Gastroesophageal sphincter (tissue), 4 donors: ENCODE data around the gene THOC6. TPM values are rescaled to one million over a fixed set of nuclear protein-coding genes. Genes with fewer than 3 reads are reported as not detected.

Experiments
- ATAC-seq: fragments of 150-250 bp; one replicate; pipeline ENCODE4 v1.9.1; 2016; ENCODE audit warnings: mild to moderate bottlenecking, moderate library complexity
- H3K27ac ChIP-seq, 4 donors: fragments of 200-600 bp; sonication (generic) in 3 of 4; 1 replicate in 3 of 4; 2 replicates in 1 of 4; pipeline ENCODE4 v1.5.1; 2016 to 2019
- H3K27me3 ChIP-seq: fragments of 200-600 bp; sonication (generic); one replicate; pipeline ENCODE4 v1.5.1; 2019
- H3K36me3 ChIP-seq, 2 donors: fragments of 200-600 bp; sonication (generic); one replicate each; pipeline ENCODE4 v1.5.1; 2019; ENCODE audit warnings: control low read depth in 1 of 2
- H3K4me1 ChIP-seq, 3 donors: fragments of 200-600 bp; sonication (generic); 1 replicate in 2 of 3; 2 replicates in 1 of 3; pipeline ENCODE4 v1.5.1; 2016 to 2019; ENCODE audit warnings: control low read depth in 2 of 3
- H3K4me3 ChIP-seq, 2 donors: fragments of 200-600 bp; sonication (generic); one replicate each; pipeline ENCODE4 v1.5.1; 2019; ENCODE audit warnings: mild to moderate bottlenecking in 1 of 2, moderate library complexity in 1 of 2
- H3K9me3 ChIP-seq, 3 donors: fragments of 200-600 bp; sonication (generic); one replicate each; pipeline ENCODE4 v1.5.1; 2017 to 2019; ENCODE audit warnings: control low read depth in 2 of 3
- EP300 ChIP-seq: sonication (generic); formaldehyde crosslinking; IDR thresholded peaks from one replicate; pipeline ENCODE4 v1.6.1; 2017; ENCODE audit warnings: antibody characterized with exemption, mild to moderate bottlenecking
- POLR2A ChIP-seq, 2 donors: fragments of 450-650 bp; IDR thresholded peaks; one replicate each; pipeline ENCODE4 v1.6.1; 2017; ENCODE audit warnings: antibody characterized with exemption in 2 of 2, mild to moderate bottlenecking in 2 of 2, moderate library complexity in 1 of 2
- POLR2AphosphoS5 ChIP-seq: sonication (generic); formaldehyde crosslinking; IDR thresholded peaks from one replicate; pipeline ENCODE4 v1.6.1; 2017; ENCODE audit warnings: antibody characterized with exemption
- WGBS, 2 donors: methylation state at CpG; one replicate each; pipeline ENCODE4 v1.1.5; 2018; ENCODE audit warnings: low coverage in 1 of 2; 5-methylcytosine and 5-hydroxymethylcytosine counted together
- total RNA-seq, 4 donors: library from RNA; depleted of rRNA; stranded (reverse); fragments of >200 nt; gene quantifications; one replicate each; pipeline ENCODE4 v1.1.0, GENCODE V29; 2016
- TF ChIP-seq, protein P1 (sequence below), 4 experiments: fragments of 200-600 bp in 2 of 4; fragments of 450-650 bp in 2 of 4; sonication (generic) in 1 of 4; IDR thresholded peaks; one replicate each; pipeline ENCODE4 v1.5.1; 2017 to 2019; ENCODE audit warnings: antibody characterized with exemption in 4 of 4, mild to moderate bottlenecking in 2 of 4, moderate library complexity in 2 of 4

THOC6 gene
- total RNA-seq, 4 donors from 2014 or later = 17.6 to 28.2 (median 25.0) TPM

DNA sequence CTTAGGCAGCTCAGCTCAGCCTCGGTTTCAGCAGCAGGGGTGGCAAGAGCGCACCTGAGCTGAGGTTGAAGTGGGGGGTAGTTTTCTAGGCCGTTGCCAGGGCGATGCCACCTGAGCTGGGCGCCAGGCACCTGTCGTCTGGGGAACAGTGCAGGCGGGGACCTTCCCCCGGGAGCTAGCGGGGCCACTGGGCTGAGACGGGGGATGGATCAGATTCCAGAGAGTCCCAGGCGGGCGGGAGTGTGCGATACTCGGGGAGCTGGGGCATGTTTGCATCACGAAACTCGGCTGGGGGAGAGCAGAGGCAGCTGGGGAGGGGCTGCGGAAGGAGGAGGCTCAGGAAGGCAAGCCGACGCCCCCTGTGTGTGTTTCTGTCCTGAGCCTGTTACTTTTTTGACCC lies 11.6 kb upstream of the THOC6 start:
- no peak for ATAC-seq
- no peaks in the 10 kb centered on the region for H3K9me3 ChIP-seq
- no peaks in the 10 kb centered on the region for H3K4me1 ChIP-seq
- H3K27me3 ChIP-seq = peaks cover 93% of the 10 kb centered on the region
- no peaks in the 10 kb centered on the region for H3K36me3 ChIP-seq
- TF ChIP-seq POLR2AphosphoS5 = no peak
- TF ChIP-seq POLR2A (IDR thresholded peaks at IDR 0.05) = no peak
- TF ChIP-seq EP300 = no peak
- TF ChIP-seq, protein P1, sequence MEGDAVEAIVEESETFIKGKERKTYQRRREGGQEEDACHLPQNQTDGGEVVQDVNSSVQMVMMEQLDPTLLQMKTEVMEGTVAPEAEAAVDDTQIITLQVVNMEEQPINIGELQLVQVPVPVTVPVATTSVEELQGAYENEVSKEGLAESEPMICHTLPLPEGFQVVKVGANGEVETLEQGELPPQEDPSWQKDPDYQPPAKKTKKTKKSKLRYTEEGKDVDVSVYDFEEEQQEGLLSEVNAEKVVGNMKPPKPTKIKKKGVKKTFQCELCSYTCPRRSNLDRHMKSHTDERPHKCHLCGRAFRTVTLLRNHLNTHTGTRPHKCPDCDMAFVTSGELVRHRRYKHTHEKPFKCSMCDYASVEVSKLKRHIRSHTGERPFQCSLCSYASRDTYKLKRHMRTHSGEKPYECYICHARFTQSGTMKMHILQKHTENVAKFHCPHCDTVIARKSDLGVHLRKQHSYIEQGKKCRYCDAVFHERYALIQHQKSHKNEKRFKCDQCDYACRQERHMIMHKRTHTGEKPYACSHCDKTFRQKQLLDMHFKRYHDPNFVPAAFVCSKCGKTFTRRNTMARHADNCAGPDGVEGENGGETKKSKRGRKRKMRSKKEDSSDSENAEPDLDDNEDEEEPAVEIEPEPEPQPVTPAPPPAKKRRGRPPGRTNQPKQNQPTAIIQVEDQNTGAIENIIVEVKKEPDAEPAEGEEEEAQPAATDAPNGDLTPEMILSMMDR (IDR thresholded peaks at IDR 0.05) = no peak
- no peak overlapping the region for H3K4me3 ChIP-seq
- WGBS, 2 donors = 4 to 20% methylated on average over 1 to 5 of the region's 19 CpGs
- no peak overlapping the region for H3K27ac ChIP-seq

DNA sequence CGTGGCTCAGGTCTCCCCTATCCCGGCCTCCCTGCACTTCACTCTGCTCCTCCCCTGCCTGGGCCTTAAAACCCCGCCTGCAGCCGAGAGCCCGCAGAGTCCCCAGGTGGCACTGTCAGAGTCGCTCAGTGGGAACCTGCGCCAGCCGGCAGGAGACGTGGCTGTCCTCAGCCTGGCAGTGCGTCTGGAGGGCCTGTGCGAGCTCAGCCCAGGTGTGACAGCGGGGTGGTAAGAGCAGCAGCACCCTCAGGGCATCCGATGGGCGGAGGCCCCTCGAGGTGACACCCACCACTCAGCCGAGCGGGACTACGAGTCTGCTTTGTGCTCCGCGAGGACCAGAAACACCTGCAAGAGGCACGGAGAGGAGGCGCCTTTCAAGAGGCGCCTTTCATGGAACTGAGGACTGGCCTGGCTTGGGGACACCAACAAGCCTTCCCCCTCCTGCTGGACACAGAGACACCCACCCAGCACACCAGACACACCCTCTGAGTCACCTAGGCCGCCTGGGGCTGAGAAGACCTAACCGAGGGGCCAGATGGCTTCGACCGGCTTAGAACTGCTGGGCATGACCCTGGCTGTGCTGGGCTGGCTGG lies 10.9 kb upstream of the THOC6 start, which contains the start of gene CLDN9:
CLDN9 (plus strand) TSS at position 96 of the 593 bp plus-strand sequence; CDS start at position 536, 440 bp downstream.
- Histone ChIP-seq H3K4me1 (peaks cover 0 to 5% (median 0%) of the 10 kb centered on the region in 3 donors), H3K9me3 (no peaks in the 10 kb centered on the region), H3K27me3 (peaks cover 93% of the 10 kb centered on the region), H3K27ac (no peak within 1 kb of the TSS), H3K4me3 (no peak within 1 kb of the TSS), H3K36me3 (no peaks in the 10 kb centered on the region)
- WGBS, 2 donors = no CpG with 5 or more reads among the region's 27 CpGs
- no peak for ATAC-seq
- TF ChIP-seq, protein P1 (IDR thresholded peaks at IDR 0.05) = no peak
- TF ChIP-seq POLR2AphosphoS5 = no peak

DNA sequence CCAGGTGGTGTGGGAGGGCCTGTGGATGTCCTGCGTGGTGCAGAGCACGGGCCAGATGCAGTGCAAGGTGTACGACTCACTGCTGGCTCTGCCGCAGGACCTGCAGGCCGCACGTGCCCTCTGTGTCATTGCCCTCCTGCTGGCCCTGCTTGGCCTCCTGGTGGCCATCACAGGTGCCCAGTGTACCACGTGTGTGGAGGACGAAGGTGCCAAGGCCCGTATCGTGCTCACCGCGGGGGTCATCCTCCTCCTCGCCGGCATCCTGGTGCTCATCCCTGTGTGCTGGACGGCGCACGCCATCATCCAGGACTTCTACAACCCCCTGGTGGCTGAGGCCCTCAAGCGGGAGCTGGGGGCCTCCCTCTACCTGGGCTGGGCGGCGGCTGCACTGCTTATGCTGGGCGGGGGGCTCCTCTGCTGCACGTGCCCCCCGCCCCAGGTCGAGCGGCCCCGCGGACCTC lies 10.3 kb upstream of the THOC6 start:
- Histone ChIP-seq H3K9me3 (no peaks in the 10 kb centered on the region), H3K27ac (no peak overlapping the region), H3K4me1 (peaks cover 0 to 9% (median 0%) of the 10 kb centered on the region in 3 donors), H3K27me3 (peaks cover 93% of the 10 kb centered on the region), H3K4me3 (no peak overlapping the region), H3K36me3 (no peaks in the 10 kb centered on the region)
- ATAC-seq = no peak
- no CpG with 5 or more reads among the region's 27 CpGs for WGBS, 2 donors
- TF ChIP-seq EP300 (no peak), POLR2AphosphoS5 (no peak), POLR2A (IDR thresholded peaks at IDR 0.05) (no peak)
- TF ChIP-seq, protein P1 (IDR thresholded peaks at IDR 0.05) = no peak

DNA sequence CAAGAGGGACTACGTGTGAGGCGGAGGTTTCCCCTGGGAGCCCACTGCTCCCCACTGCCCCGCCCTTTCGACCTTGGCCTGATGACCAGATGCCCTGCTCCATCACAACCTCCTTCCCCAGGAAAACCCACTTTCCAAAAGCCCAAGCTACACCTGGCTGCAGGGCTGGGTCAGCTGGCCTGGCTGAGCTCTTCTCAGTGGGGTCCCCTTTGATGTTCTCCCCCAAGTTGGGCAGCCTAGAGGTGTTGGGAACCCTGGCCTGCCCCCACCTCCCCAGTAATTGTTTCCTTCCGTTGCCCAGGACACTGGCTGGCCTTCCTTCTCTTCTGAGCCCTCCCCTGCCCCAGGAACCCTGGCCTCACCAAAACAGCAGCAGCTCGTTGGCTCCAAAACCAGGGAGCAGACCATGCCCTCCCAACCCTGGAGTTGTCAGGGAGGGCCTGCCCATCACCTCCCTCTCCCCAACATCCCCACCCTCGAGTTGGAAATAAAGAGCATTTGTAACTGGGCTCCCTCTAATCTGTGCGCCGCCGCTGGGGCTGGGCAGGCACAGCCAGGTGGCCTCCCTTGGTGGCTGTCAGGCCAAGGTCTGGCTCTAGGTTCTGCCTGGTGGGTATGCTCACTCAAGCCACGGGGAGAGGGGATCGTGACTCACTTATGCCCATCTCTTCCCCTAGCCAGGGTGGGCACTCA lies 9.7 kb upstream of the THOC6 start:
- no peaks in the 10 kb centered on the region for H3K36me3 ChIP-seq
- no peak overlapping the region for H3K27ac ChIP-seq
- no peak overlapping the region for H3K4me3 ChIP-seq
- H3K4me1 ChIP-seq = peaks cover 0 to 9% (median 0%) of the 10 kb centered on the region in 3 donors
- H3K9me3 ChIP-seq = no peaks in the 10 kb centered on the region
- H3K27me3 ChIP-seq = peaks cover 93% of the 10 kb centered on the region
- WGBS, 2 donors = 0 to 38% methylated on average over 1 to 2 of the region's 12 CpGs
- ATAC-seq = no peak
- TF ChIP-seq EP300 (no peak), POLR2AphosphoS5 (no peak), POLR2A (IDR thresholded peaks at IDR 0.05) (no peak)
- TF ChIP-seq, protein P1 (IDR thresholded peaks at IDR 0.05) = no peak

DNA sequence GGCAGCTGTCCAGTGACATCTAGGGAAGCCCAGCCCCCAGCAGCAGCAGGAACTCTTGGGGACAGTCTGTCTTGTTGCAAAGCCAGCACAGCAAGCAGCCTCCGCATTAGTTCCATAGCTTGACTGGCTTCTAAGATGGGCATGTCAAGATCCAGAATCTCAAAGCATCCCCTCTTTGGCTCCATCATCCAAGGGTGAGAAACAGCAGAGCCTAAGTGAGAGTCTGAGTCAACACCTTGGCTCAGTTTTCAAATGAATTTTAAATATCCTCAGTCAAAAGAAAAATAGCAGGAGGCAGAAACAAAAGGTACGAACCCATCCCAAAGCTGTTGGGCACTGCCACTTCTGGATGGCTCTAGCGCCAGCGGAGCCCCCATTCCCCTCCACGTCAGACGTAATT lies 8.9 kb upstream of the THOC6 start:
- no peaks in the 10 kb centered on the region for H3K36me3 ChIP-seq
- WGBS, 2 donors = 70 to 73% methylated on average over 2 of the region's 6 CpGs

More for the DNA sequence above, 8.9 kb upstream of the THOC6 start:
- peaks cover 88% of the 10 kb centered on the region for H3K27me3 ChIP-seq
- H3K4me1 ChIP-seq = peaks cover 0 to 16% (median 4%) of the 10 kb centered on the region in 3 donors
- H3K4me3 ChIP-seq = no peak overlapping the region
- H3K27ac ChIP-seq = no peak overlapping the region
- TF ChIP-seq POLR2AphosphoS5 (no peak), EP300 (no peak), POLR2A (IDR thresholded peaks at IDR 0.05) (no peak)
- TF ChIP-seq, protein P1 (IDR thresholded peaks at IDR 0.05) = no peak
- ATAC-seq = no peak
- H3K9me3 ChIP-seq = no peaks in the 10 kb centered on the region
